GM23338 (cell line): ENCODE data around the gene OBSL1. TPM values are rescaled to one million over a fixed set of nuclear protein-coding genes. Genes with fewer than 3 reads are reported as not detected.

Experiments
- ATAC-seq: fragments of 200-7000 bp; cut with Tn5 transposase; 3 replicates; pipeline ENCODE4 v1.9.1; 2020
- DNase-seq: peaks from one replicate; pipeline ENCODE4 v3.0.0-alpha.2; 2015; ENCODE audit warnings: low spot score
- H2AFZ ChIP-seq: fragments of 200-600 bp; sonication (generic); 2 replicates; pipeline ENCODE4 v1.8.0; 2016; ENCODE audit warnings: antibody characterized with exemption, mild to moderate bottlenecking, moderate library complexity
- H3F3A ChIP-seq: fragments of 200-600 bp; sonication (generic); replicated peaks from 2 replicates; pipeline ENCODE4 v1.8.0; 2017; ENCODE audit warnings: antibody characterized with exemption, mixed run types, low read depth
- H3K27ac ChIP-seq: fragments of 200-600 bp; sonication (generic); 2 replicates; pipeline ENCODE4 v1.6.1; 2016; ENCODE audit warnings: low read depth
- H3K27me3 ChIP-seq: fragments of 200-600 bp; sonication (generic); 2 replicates; pipeline ENCODE4 v1.8.0; 2016; ENCODE audit warnings: mild to moderate bottlenecking, mixed run types, moderate library complexity; ENCODE audit not compliant: insufficient read depth
- H3K36me3 ChIP-seq: fragments of 200-600 bp; sonication (generic); 2 replicates; pipeline ENCODE4 v1.8.0; 2016; ENCODE audit warnings: mild to moderate bottlenecking; ENCODE audit not compliant: insufficient read depth
- H3K4me1 ChIP-seq: fragments of 200-600 bp; sonication (generic); 2 replicates; pipeline ENCODE4 v1.8.0; 2016; ENCODE audit warnings: mild to moderate bottlenecking, moderate library complexity; ENCODE audit not compliant: insufficient read depth
- H3K4me2 ChIP-seq: fragments of 200-600 bp; sonication (generic); 2 replicates; pipeline ENCODE4 v1.7.1; 2017; ENCODE audit warnings: mixed run types
- H3K4me3 ChIP-seq: fragments of 200-600 bp; sonication (generic); 2 replicates; pipeline ENCODE4 v1.6.1; 2016; ENCODE audit warnings: mixed run types
- H3K79me2 ChIP-seq: fragments of 200-600 bp; sonication (generic); replicated peaks from 2 replicates; pipeline ENCODE4 v1.8.0; 2017; ENCODE audit warnings: mild to moderate bottlenecking; ENCODE audit not compliant: insufficient read depth
- H3K9me2 ChIP-seq: fragments of 200-600 bp; sonication (generic); 2 replicates; pipeline ENCODE4 v1.8.0; 2017; ENCODE audit not compliant: insufficient read depth
- H4K20me1 ChIP-seq: fragments of 200-600 bp; sonication (generic); replicated peaks from 2 replicates; pipeline ENCODE4 v1.8.0; 2017; ENCODE audit warnings: mild to moderate bottlenecking; ENCODE audit not compliant: insufficient read depth
- H3K27ac Mint-ChIP-seq: 2 replicates; pipeline ENCODE4 v1.8.0; 2020; ENCODE audit warnings: inconsistent platforms, mild to moderate bottlenecking, moderate library complexity, mixed read lengths
- H3K27me3 Mint-ChIP-seq: 3 replicates; pipeline ENCODE4 v1.8.0; 2022; ENCODE audit warnings: low read depth, mild to moderate bottlenecking, moderate library complexity, mixed read lengths, inconsistent platforms; ENCODE audit not compliant: insufficient read depth, poor library complexity
- H3K36me3 Mint-ChIP-seq: 3 replicates; pipeline ENCODE4 v1.8.0; 2021; ENCODE audit warnings: low read depth, mild to moderate bottlenecking, inconsistent platforms, moderate library complexity, mixed read lengths
- H3K4me1 Mint-ChIP-seq: 3 replicates; pipeline ENCODE4 v1.8.0; 2020; ENCODE audit warnings: mild to moderate bottlenecking, inconsistent platforms, mixed read lengths
- H3K4me3 Mint-ChIP-seq: 3 replicates; pipeline ENCODE4 v1.8.0; 2021; ENCODE audit warnings: moderate library complexity, mild to moderate bottlenecking, inconsistent platforms, mixed read lengths
- H3K9me3 Mint-ChIP-seq: 3 replicates; pipeline ENCODE4 v1.8.0; 2020; ENCODE audit warnings: moderate library complexity, mild to moderate bottlenecking, inconsistent platforms, mixed read lengths
- EZH2 ChIP-seq: fragments of 200-600 bp; sonication (generic); IDR thresholded peaks from one replicate; pipeline ENCODE4 v1.8.0; 2017; ENCODE audit warnings: antibody characterized with exemption, mild to moderate bottlenecking, low read depth; ENCODE audit not compliant: unreplicated experiment
- EZH2phosphoT487 ChIP-seq: fragments of 200-600 bp; sonication (generic); IDR thresholded peaks from one replicate; pipeline ENCODE4 v1.8.1; 2018; ENCODE audit warnings: antibody characterized with exemption; ENCODE audit not compliant: unreplicated experiment
- POLR2AphosphoS5 ChIP-seq: IDR thresholded peaks from 2 replicates; pipeline ENCODE4 v1.6.1; 2016; ENCODE audit warnings: antibody characterized with exemption, low read depth
- REST ChIP-seq: IDR thresholded peaks from one replicate; pipeline ENCODE4 v1.6.1; 2018; ENCODE audit warnings: antibody characterized with exemption; ENCODE audit not compliant: unreplicated experiment
- STAT1 ChIP-seq: IDR thresholded peaks from one replicate; pipeline ENCODE4 v1.6.1; 2016; ENCODE audit warnings: antibody characterized with exemption; ENCODE audit not compliant: unreplicated experiment
- ZNF114 ChIP-seq: fragments of 250-450 bp; sonication (Bioruptor Pico); IDR thresholded peaks from 2 replicates; pipeline ENCODE4 v1.5.0; 2020; ENCODE audit warnings: mild to moderate bottlenecking, moderate library complexity
- ZNF331 ChIP-seq: fragments of 250-450 bp; sonication (Bioruptor Pico); IDR thresholded peaks from 2 replicates; pipeline ENCODE4 v1.5.0; 2020; ENCODE audit warnings: low read depth, mild to moderate bottlenecking, moderate library complexity
- polyA plus RNA-seq: library from polyadenylated mRNA; unstranded; fragments of >200 nt; fragmentation: Nextera tagmentation; extraction: Ambion mirVana; gene quantifications from 2 replicates; pipeline ENCODE4 v1.2.1, GENCODE V29; 2016
- total RNA-seq: library from RNA; depleted of rRNA; stranded (reverse); fragments of >200 nt; shearing (Covaris generic); gene quantifications from 2 replicates; pipeline ENCODE4 v1.2.3, GENCODE V29; 2014
- TF ChIP-seq, protein P1 (sequence below): IDR thresholded peaks from 2 replicates; pipeline ENCODE4 v1.6.1; 2016; ENCODE audit warnings: antibody characterized with exemption
- TF ChIP-seq, protein P2 (sequence below): fragments of 250-450 bp; sonication (Bioruptor Pico); IDR thresholded peaks from 2 replicates; pipeline ENCODE4 v1.5.0; 2020; ENCODE audit warnings: mild to moderate bottlenecking, moderate library complexity

OBSL1 gene
- total and polyA plus RNA-seq, 2 experiments from 2014 or later: 94.9 to 207 TPM

- Histone ChIP-seq H3K27me3 (peaks cover 17% of the 10 kb centered on the region), H3K4me1 (peaks cover 26% of the 10 kb centered on the region), H3K9me2 (no peaks in the 10 kb centered on the region), H3K4me2 (no peak overlapping the region), H4K20me1 (no peaks in the 10 kb centered on the region), H3K79me2 (no peaks in the 10 kb centered on the region), H3K36me3 (no peaks in the 10 kb centered on the region; the same call in 1 of the 2 replicates), H3K27ac (no peak overlapping the region), H3F3A (peaks cover 10% of the 10 kb centered on the region; the same call in 1 of the 2 replicates), H2AFZ (no peak overlapping the region), H3K4me3 (no peak overlapping the region)
- Mint-ChIP-seq H3K4me3 (no peak overlapping the region), H3K9me3 (no peaks in the 10 kb centered on the region), H3K4me1 (peaks cover 28% of the 10 kb centered on the region), H3K27me3 (peaks cover 31% of the 10 kb centered on the region), H3K36me3 (peaks cover 13% of the 10 kb centered on the region; the same call in 2 of the 3 replicates), H3K27ac (no peak overlapping the region)
- DNase-seq (no peak), ATAC-seq (no peak)
- TF ChIP-seq EZH2phosphoT487: no peak
Measured at GRCh38 chr2:219556413-219556812, 14.9 kb downstream of the OBSL1 start.

- H3K27ac Mint-ChIP-seq: no peak overlapping the region
- H3K36me3 Mint-ChIP-seq: peaks cover 13% of the 10 kb centered on the region; the same call in 2 of the 3 replicates
- H3K9me3 Mint-ChIP-seq: no peaks in the 10 kb centered on the region
- Histone ChIP-seq H3K9me2 (no peaks in the 10 kb centered on the region), H3K4me1 (peaks cover 22% of the 10 kb centered on the region), H3K36me3 (no peaks in the 10 kb centered on the region; the same call in 1 of the 2 replicates), H3F3A (peaks cover 10% of the 10 kb centered on the region; the same call in 1 of the 2 replicates), H3K4me3 (no peak overlapping the region), H3K79me2 (no peaks in the 10 kb centered on the region), H4K20me1 (no peaks in the 10 kb centered on the region), H3K4me2 (no peak overlapping the region), H3K27me3 (peaks cover 17% of the 10 kb centered on the region), H2AFZ (no peak overlapping the region), H3K27ac (no peak overlapping the region)
- peaks cover 26% of the 10 kb centered on the region for H3K4me1 Mint-ChIP-seq
- DNase-seq (no peak), ATAC-seq (no peak)
- peaks cover 32% of the 10 kb centered on the region for H3K27me3 Mint-ChIP-seq
- H3K4me3 Mint-ChIP-seq: no peak overlapping the region
- TF ChIP-seq STAT1 (no peak), REST (no peak), POLR2AphosphoS5 (no peak), ZNF331 (CRISPR knock-in tag) (no peak), EZH2phosphoT487 (no peak), EZH2 (no peak), ZNF114 (CRISPR knock-in tag) (no peak)
- TF ChIP-seq, protein P1, sequence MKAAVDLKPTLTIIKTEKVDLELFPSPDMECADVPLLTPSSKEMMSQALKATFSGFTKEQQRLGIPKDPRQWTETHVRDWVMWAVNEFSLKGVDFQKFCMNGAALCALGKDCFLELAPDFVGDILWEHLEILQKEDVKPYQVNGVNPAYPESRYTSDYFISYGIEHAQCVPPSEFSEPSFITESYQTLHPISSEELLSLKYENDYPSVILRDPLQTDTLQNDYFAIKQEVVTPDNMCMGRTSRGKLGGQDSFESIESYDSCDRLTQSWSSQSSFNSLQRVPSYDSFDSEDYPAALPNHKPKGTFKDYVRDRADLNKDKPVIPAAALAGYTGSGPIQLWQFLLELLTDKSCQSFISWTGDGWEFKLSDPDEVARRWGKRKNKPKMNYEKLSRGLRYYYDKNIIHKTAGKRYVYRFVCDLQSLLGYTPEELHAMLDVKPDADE: no peak
- TF ChIP-seq, protein P2, sequence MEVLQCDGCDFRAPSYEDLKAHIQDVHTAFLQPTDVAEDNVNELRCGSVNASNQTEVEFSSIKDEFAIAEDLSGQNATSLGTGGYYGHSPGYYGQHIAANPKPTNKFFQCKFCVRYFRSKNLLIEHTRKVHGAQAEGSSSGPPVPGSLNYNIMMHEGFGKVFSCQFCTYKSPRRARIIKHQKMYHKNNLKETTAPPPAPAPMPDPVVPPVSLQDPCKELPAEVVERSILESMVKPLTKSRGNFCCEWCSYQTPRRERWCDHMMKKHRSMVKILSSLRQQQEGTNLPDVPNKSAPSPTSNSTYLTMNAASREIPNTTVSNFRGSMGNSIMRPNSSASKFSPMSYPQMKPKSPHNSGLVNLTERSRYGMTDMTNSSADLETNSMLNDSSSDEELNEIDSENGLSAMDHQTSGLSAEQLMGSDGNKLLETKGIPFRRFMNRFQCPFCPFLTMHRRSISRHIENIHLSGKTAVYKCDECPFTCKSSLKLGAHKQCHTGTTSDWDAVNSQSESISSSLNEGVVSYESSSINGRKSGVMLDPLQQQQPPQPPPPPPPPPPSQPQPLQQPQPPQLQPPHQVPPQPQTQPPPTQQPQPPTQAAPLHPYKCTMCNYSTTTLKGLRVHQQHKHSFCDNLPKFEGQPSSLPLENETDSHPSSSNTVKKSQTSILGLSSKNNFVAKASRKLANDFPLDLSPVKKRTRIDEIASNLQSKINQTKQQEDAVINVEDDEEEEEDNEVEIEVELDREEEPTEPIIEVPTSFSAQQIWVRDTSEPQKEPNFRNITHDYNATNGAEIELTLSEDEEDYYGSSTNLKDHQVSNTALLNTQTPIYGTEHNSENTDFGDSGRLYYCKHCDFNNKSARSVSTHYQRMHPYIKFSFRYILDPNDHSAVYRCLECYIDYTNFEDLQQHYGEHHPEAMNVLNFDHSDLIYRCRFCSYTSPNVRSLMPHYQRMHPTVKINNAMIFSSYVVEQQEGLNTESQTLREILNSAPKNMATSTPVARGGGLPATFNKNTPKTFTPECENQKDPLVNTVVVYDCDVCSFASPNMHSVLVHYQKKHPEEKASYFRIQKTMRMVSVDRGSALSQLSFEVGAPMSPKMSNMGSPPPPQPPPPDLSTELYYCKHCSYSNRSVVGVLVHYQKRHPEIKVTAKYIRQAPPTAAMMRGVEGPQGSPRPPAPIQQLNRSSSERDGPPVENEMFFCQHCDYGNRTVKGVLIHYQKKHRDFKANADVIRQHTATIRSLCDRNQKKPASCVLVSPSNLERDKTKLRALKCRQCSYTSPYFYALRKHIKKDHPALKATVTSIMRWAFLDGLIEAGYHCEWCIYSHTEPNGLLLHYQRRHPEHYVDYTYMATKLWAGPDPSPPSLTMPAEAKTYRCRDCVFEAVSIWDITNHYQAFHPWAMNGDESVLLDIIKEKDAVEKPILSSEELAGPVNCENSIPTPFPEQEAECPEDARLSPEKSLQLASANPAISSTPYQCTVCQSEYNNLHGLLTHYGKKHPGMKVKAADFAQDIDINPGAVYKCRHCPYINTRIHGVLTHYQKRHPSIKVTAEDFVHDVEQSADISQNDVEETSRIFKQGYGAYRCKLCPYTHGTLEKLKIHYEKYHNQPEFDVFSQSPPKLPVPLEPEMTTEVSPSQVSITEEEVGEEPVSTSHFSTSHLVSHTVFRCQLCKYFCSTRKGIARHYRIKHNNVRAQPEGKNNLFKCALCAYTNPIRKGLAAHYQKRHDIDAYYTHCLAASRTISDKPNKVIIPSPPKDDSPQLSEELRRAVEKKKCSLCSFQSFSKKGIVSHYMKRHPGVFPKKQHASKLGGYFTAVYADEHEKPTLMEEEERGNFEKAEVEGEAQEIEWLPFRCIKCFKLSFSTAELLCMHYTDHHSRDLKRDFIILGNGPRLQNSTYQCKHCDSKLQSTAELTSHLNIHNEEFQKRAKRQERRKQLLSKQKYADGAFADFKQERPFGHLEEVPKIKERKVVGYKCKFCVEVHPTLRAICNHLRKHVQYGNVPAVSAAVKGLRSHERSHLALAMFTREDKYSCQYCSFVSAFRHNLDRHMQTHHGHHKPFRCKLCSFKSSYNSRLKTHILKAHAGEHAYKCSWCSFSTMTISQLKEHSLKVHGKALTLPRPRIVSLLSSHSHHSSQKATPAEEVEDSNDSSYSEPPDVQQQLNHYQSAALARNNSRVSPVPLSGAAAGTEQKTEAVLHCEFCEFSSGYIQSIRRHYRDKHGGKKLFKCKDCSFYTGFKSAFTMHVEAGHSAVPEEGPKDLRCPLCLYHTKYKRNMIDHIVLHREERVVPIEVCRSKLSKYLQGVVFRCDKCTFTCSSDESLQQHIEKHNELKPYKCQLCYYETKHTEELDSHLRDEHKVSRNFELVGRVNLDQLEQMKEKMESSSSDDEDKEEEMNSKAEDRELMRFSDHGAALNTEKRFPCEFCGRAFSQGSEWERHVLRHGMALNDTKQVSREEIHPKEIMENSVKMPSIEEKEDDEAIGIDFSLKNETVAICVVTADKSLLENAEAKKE (CRISPR knock-in tag): no peak
Measured at GRCh38 chr2:219555956-219556355, 15.4 kb downstream of the OBSL1 start.
